HG03064 (cell line): ENCODE results near the gene DHDDS.
A peak's percentile ranks its signal among the peaks of the same experiment; 100 is the strongest.

Experiments used
- ATAC-seq: cut with Tn5 transposase; IDR thresholded peaks from one replicate; pipeline ENCODE4 v1.9.1; 2021; ENCODE audit warnings: low read depth; ENCODE audit not compliant: unreplicated experiment

DHDDS gene

DNA sequence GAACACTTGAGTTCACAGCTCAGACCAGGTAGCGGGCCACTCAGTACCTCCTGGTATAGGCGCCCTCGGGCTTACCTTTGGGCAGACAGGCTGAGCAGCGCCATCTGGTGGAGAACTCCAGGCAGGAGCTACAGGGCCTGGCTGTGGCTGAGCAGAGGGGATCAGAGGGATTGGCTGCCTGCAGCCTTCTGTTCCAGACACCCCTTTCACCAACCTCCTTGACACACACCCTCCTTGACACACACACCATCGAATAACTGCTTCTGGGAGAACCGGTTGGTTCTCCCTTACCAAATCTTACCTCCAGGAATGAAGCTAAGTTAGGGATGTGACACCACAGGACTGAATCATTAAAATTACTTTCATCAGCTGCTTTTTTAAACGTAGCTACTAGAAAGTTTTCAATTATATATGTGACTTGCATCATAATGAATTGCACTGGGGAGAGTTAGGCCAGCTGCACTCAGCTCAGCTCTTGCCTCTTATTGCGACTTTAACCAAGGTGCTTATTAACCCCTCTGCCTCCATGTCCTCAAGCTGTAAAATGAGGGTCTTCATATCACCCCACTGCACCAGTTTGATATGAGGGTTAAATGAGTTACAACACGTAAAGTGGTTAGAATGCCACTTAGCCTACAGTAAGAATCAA lies 14.9 kb upstream of the DHDDS start:
- ATAC-seq = no peak

DNA sequence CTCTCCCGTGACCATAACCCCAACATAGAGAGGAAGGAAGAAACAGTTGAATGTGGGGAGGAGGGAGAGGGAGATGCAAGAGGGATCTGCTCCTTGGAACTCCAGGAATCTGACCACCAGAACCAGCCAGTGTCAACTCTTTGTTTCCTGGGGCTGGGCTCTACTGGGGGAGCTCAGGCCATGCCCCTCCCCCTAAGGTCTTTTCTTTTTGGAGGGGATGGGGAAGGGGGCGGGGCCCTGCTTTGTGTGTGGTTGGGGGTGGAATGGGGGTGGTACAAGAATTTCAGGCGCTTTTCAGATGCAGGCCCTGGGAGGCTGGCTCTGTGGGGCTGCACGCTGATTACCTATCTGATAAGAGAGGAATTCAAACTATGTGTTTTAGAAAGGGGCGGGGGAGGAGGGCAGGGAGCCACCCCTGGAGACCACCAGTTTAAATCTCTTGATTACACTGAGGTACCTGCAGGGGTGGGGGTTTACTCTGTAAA lies 13.2 kb upstream of the DHDDS start:
- ATAC-seq = no peak

DNA sequence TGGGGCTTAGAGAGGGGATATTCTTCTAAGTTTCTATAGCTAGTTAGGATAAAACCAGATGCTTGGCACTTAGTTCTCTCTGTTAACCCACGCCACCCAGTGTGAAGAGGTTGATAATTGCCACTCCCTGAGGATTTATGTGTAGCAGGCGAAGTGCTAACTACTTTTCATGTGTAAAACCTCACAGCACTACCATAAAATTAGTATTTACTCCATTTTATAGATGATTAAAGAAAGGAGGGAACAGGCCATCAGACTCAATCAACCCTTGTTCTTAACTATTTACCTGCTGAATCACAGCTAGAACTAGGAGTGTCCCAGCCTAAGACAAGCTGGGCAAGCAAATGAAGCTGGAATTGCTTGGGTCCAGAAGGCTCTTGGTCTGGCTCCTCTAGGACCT lies 12.6 kb upstream of the DHDDS start:
- no peak for ATAC-seq

DNA sequence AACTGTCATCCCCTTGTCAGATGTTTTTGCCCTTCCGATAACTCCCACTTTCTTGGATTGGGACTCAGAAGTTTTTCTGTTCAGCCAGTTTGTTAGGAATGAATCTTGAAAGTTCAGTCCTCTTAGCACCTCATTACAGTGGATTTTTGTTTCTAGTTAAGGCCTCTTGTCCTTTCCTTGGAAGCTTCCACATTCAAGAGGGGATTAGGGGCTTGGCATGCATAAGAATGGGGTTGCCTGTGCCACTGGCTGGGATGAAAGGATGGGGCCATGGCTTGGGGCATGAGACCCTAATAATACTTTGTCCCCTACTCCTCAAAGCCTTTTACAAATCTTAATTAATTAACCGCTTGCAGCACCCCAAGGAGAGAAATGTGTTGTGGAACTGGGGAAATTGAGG lies 2.4 kb upstream of the DHDDS start:
- ATAC-seq = no peak

DNA sequence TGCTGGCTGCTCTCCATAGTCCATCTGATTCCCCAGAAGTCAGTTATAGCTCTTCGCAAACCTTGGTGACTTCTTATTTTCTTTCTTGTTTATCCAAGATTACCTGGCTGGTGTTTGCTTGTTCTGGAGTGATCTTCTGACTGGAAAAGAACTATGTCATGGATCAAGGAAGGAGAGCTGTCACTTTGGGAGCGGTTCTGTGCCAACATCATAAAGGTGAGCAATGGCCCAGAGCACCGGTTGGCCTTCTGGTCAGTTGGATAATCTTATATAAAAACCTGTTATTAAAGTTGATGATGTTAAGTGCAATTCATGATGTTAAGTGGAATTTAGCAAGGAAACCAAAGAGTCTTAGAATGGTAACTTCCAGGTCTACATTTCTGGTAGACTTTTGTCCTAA lies 672 bp downstream of the DHDDS start:
- no peak for ATAC-seq

DNA sequence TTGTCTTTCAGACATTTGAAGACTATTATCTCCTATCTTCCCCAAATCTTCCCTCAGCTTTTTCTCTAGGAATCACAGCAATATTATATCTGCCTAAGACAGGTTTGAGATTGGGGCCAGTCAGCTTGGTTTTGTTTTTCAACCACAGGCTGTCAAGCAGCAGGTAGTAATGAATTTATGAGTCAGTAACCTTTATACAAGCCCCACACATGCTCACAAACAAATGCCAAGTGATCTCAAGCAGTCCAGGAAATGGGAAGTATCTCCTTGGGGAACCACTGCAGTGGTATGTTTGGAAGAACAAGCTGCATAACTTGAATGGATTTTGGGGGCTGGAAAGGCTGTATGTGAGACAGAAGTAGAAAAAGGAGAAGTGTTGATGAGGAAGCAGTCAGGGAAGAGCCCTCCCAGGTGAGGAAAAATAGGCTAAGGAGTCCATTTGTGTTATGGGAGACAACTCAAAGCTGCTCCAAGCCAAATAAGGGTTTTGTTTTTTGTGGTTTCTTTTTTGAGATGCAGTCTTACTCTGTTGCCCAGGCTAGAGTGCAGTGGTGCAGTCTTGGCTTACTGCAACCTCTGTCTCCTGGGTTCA lies 2.1 kb downstream of the DHDDS start:
- ATAC-seq = no peak

DNA sequence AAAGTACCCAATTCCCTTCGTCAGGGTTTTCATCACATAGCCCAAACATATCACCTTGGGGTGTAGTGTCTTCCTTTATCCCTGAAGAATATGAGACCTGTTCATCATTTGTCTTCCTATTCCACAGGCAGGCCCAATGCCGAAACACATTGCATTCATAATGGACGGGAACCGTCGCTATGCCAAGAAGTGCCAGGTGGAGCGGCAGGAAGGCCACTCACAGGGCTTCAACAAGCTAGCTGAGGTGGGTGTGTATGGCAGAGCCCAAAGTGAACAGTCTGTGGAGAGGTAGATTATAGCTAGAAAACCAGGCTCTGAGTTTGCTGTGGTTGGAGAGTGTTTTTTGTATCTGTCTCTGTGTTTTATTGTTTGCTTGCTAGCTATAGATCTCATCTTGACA lies 5.9 kb downstream of the DHDDS start:
- no peak for ATAC-seq

DNA sequence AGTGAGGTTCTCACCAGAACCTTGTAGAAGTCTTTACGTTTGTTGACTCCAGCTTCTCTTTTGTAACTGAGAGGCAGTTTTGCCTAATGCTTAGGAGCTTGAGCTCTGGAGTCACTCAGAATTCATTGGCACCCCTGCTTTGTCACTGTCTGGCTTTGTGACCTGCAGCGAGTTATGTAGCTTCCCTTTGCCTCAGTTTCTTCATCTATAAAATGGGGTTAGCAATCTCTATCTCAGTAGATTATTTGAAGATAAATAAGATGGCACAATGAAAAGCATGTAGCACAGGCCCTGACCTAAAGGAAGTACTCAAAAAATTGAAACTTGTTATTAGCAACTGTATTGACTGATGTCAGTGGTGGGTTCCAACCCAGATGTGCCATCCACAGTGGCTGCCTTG lies 8.1 kb downstream of the DHDDS start:
- ATAC-seq = no peak

DNA sequence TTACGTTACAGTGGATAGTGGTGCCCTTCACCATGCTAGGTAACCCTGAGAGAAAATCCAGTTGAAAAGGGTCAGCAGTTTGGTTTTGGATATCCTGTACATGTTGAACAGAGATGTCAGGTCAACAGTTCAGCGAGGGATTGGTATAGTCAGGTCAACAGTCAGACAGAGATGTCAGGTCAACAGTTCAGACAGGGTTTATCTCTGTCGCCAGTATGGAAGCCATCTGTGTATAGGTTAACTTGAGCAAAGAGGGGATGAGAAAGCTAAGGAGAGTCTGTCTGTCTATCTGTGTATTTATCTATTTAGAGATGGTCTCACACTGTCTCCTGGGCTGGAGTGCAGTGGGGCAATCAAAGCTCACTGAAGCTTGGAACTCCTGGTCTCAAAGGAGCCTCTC lies 17.7 kb downstream of the DHDDS start:
- ATAC-seq = no peak

DNA sequence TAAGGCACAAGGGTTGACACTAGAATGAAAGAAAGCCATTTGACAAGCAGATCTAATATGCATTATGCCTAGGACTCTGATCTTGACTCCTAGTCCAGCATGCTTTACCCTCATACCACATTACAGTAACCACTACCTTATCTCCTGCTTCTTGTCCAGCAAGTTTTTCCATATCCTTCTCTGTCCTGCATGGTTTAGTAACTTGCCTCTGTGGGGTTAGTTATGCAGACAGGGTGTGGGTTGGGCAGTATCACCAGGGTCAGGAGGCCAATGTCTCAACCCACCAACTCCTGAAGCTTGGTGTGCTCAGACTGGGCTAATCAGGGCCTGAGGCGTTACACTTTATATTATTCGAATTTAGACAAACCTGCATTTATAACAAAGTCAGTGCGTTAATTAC lies 18.8 kb downstream of the DHDDS start:
- ATAC-seq = no peak

DNA sequence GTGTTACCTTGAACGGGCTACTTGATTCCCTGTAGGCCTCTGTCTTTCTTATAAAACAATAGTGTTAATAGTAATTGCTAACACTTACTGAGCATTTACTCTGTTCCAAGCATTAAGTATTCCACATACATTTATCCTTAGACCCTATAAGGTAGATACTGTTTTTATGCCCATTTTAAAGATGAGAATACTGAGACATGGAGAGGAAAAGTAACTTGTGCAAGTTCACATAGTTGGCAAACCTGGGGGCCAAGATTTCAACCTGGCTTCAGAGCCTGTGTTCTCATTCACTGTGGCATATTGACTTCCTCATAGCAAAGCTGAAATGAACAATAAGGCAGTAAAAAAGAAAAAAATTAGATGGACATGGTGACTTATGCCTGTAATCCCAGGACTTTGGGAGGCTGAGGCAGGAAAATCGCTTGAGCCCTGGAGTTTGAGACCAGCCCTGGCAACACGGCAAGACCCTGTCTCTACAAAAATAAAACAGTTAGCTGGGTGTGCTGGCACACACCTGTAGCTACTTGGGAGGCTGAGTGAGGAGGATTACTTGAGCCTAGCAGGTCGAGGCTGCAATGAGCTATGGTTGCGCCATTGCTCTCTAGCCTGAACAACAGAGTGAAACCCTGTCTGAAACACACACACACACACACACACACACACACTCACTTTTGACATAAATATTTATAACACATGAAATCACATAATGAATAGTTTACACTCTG lies 20.5 kb downstream of the DHDDS start:
- ATAC-seq = no peak

DNA sequence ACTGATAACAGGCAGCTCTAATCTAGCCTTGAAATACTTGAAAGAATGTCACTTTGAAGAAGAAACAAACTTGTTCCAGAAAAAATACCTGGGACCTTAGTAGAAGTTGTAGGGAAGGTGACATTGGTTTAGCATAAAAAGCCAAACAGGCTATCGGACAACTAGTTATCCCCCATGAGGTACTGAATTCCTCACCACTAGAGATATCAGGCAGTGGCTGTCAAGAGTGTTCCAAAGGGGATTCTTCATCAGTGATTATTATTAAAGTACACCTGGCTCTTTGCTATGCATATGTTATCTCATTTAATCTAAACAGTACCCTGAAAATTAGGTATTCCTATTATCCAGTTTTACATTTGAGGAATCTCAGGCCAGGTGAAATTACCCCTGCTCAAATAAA lies 27.0 kb downstream of the DHDDS start:
- ATAC-seq = no peak

DNA sequence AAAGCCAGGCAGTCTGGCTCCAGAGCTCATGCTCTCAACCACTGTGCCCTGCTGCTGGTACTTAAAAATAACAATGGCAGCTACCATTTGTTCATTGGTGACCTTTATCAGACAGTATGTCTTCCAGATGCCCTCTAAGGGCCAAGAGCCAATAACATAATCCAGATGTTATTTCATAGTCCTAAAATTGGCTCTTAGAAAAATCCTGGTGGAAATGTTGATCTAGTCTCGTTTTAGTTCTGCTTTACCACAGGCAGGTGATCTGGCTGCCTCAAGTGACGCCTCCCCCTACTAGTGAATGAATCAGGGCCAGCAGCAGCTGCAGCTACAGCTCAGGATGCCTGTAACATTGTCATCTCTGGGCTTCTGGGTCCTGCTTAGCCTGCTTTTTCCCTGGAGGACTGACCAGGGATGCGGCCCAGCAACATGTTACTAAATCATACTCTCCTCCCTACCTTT lies 27.5 kb downstream of the DHDDS start:
- ATAC-seq = no peak

DNA sequence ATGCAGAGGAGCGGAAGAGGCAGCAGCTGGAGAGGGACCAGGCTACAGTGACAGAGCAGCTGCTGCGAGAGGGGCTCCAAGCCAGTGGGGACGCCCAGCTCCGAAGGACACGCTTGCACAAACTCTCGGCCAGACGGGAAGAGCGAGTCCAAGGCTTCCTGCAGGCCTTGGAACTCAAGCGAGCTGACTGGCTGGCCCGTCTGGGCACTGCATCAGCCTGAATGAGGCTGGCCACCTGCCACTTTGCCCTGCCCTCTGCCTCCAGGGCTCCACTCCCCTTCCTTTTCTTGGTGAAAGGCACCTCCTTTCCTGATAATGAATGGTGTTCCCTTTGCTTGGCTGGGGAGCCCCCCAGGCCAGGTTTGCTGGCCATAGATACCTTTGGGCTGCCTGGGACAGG lies 36.8 kb downstream of the DHDDS start:
- ATAC-seq = no peak

DNA sequence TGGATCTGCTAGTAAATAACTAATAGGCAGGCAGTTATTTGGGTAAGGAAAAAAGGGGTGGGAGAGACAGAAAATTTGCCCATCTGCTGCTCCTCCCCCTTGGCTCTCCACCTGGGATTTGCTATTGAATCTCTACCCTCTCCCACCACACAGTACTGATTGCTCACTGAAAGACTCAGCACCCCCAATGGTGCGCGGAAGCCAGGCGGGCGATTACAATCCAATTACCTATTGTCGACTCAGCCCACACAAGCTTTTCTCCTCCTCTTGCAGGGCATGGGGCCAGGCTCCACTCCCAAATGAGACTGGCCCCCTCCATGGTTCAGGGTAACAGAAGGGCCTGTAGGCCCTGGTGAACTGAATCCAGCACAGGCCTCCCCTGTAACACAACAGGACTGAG lies 37.4 kb downstream of the DHDDS start:
- no peak for ATAC-seq

DNA sequence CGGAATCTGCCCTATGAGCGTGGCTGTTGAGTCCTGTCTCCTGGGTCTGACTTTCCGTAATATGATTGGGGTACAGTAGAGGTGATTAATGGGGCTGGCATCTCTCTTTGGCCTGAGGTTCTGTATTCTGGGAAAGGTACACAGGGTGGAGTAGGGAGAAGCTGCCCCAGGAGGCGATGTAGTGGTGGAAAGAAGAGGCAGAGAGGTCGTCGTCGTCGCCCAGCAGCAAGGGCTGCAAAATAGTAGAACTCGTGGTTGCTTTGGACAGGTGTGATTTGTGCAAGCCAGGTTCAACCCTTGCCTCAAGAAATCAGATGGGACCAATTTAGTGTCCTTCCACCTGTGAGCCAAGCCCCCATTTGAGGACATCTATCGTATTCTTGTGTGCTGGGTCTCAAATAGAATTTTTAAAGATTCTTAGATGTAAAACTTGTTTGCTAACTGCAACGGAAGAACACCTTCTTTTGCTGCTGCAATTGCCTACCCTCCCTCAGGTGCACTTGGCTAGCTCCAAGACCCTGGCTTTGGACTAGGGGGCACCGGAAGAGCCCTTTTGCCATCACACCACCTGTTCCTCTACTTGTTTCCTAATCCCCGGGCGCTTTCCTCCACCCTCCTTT lies 38.9 kb downstream of the DHDDS start:
- ATAC-seq = no peak

DNA sequence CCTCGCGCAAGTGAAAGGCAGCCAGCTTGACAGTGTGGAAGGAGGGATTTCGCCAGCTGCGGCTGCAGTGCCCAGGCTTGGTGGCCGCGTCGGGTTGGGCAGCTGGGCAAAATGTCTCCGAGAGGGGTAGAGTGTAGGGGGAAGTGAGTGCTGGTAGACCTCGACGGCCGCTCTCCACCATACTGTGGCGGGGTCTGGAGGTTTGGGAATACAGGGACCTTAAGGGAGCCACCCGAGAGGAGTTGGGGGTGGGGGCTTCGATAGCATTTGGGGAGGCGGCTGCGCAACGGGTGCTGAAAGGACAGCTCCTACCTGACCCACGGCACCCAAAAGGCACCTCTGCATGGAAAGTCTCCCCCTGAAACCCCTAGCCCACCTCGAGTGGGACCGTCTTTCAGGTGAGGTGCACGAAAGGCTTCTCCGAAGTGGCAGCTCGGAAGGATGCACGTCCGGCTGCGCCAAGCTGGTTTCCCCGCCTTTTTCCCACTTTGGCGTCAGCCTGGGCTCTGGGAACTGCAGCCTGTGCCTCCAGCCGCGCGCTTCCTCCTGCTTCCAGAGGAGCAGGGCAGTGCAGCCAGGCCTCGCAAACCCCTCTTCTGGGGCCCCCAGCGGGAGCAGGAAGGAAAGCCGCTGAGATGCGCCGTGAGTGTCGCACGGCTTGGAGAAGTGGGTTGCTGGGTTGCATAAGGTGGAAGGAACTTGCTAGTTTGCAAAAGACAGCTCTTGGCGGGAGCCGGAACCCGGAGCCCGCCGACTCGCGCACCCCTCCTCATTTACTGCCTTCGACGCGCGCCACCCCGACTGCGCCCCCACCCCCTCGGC lies 39.6 kb downstream of the DHDDS start:
- ATAC-seq = peak; percentile 6

DNA sequence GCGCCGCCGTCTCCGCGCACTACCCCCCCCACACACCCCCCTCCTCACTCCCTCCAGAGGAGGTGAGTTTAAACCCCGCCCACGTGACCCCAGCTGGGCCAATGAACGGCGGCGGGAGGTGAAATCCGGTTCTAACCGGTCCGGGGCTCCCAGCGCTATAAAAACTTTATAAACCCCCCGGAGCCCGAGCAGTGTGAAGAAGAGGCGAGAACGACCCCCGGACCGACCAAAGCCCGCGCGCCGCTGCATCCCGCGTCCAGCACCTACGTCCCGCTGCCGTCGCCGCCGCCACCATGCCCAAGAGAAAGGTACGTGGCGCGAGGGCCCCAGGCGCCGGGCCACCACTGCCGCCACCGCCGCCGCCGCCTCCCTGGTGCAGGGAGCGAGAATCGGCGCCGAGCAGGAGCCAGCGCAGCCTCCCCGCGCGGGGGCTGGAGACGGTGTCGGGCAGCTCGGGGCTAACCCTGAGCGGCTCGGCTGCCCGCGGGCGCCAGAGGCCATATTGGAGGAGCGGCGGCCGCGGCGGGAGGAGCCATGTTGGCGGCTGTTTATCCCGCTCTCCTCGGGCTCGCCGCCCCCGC lies 40.3 kb downstream of the DHDDS start, which contains the start of gene HMGN2:
Gene HMGN2, plus strand, starts transcription at position 121 of the 581 bp plus-strand sequence. Its CDS starts 173 bp downstream, at position 294.
- peak; percentile 41 for ATAC-seq

DNA sequence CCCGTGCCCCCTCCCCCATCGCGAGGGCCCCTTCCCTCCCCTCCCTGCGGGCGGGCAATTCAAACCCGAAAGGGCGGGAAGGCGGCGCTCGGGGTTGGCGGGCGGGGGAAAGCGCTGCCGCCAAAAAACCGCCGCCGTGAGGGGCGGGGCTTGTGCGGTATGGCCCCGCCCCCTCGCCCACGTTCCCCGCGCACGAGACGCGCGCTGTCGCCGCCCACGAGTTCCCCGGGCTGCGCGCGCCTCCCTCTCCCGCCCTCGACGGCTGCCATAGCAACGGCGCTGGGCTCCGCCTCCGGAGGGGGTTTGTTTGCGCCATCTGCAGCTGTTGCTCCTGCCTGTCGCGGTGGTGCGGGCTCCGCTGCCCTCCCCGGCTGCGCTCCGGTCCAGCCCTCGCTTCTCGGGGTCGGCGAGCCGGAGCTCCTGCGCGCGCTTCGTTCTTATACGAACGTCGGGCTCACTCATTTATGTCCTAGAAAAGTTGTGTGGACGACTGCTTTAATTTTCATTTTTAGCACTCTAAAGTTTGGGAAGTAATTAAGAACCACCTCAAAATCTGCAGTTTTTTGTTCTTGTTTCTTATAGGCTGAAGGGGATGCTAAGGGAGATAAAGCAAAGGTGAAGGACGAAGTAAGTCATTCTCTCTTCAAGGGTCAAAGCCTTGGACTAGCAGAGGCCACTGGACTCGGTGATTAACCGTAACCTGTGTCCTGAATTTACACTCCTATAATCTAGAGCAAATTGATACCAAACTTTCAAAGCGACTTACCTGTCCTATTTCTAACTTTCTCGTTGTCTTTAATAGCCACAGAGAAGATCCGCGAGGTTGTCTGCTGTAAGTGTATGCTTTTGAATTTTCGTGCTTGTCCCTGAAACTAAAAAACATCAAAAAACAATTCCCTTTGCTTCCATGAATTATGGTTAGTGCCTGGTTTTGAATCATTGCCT lies 41.1 kb downstream of the DHDDS start:
- peak; percentile 72 for ATAC-seq
